IMR-90 (cell line): ENCODE results near the gene VPS50. TPM values are rescaled to one million over a fixed set of nuclear protein-coding genes. Genes with fewer than 3 reads are reported as not detected.

ENCODE experiments used
- ATAC-seq: fragments of 200-7000 bp; cut with Tn5 transposase; 2 replicates; pipeline ENCODE4 v1.9.1; 2020; ENCODE audit warnings: low read depth, mild to moderate bottlenecking, moderate library complexity
- BruUV-seq: library from RNA; stranded (reverse); fragments of 400-500 nt; replicated peaks from 2 replicates; lab custom pipeline; 2021; lab: Mats Ljungman, UMichigan
- CTCF ChIA-PET: fragments of 300-600 bp; formaldehyde crosslinking; extraction: SDS; loops from one replicate; lab custom pipeline; 2021; ENCODE audit warnings: antibody characterized with exemption; lab: Yijun Ruan, JAX
- POLR2A ChIA-PET: fragments of 300-600 bp; sonication (Branson Sonifier 250); formaldehyde crosslinking; loops from one replicate; lab custom pipeline; 2022; ENCODE audit warnings: antibody characterized with exemption; ENCODE audit not compliant: unreplicated experiment; lab: Charles Lee
- DNase-seq: peaks from one replicate; pipeline ENCODE4 v3.0.0; 2013
- H2AFZ ChIP-seq: replicated peaks from 2 replicates; pipeline ENCODE3; 2013; ENCODE audit warnings: low read length, mild to moderate bottlenecking; ENCODE audit not compliant: poor library complexity
- H2AK5ac ChIP-seq: 2 replicates; pipeline ENCODE4 v1.6.1; 2013; ENCODE audit warnings: low read depth, low read length, inconsistent platforms
- H2AK9ac ChIP-seq: replicated peaks from 2 replicates; pipeline ENCODE3; 2013; ENCODE audit warnings: mild to moderate bottlenecking, low read depth, low read length, moderate library complexity; ENCODE audit not compliant: poor library complexity
- H2BK120ac ChIP-seq: 2 replicates; pipeline ENCODE4 v1.6.1; 2013; ENCODE audit warnings: low read depth, low read length, inconsistent platforms
- H2BK15ac ChIP-seq: 3 replicates; pipeline ENCODE4 v1.6.1; 2013; ENCODE audit warnings: low read depth, low read length, inconsistent platforms
- H2BK20ac ChIP-seq: 2 replicates; pipeline ENCODE4 v1.6.1; 2013; ENCODE audit warnings: low read depth, mild to moderate bottlenecking, inconsistent platforms, low read length, moderate library complexity
- H2BK5ac ChIP-seq: 2 replicates; pipeline ENCODE4 v1.6.1; 2013; ENCODE audit warnings: mild to moderate bottlenecking, low read depth, low read length, inconsistent platforms; ENCODE audit not compliant: poor library complexity, severe bottlenecking
- H3K14ac ChIP-seq: replicated peaks from 2 replicates; pipeline ENCODE4 v1.6.1; 2013; ENCODE audit warnings: low read depth, low read length, inconsistent platforms
- H3K18ac ChIP-seq: 2 replicates; pipeline ENCODE4 v1.6.1; 2013; ENCODE audit warnings: low read depth, low read length, control low read depth
- H3K23ac ChIP-seq: 2 replicates; pipeline ENCODE4 v1.6.1; 2013; ENCODE audit warnings: low read depth, low read length, inconsistent platforms
- H3K27ac ChIP-seq: 2 replicates; pipeline ENCODE4 v1.5.1; 2013; ENCODE audit warnings: mild to moderate bottlenecking, control low read depth, low read length; ENCODE audit not compliant: insufficient read depth
- H3K27me3 ChIP-seq: 2 replicates; pipeline ENCODE4 v1.6.1; 2013; ENCODE audit warnings: low read length; ENCODE audit not compliant: control insufficient read depth, insufficient read depth
- H3K36me3 ChIP-seq: 2 replicates; pipeline ENCODE4 v1.6.1; 2013; ENCODE audit warnings: low read length, mixed read lengths; ENCODE audit not compliant: control insufficient read depth, insufficient read depth
- H3K4ac ChIP-seq: 2 replicates; pipeline ENCODE4 v1.6.1; 2013; ENCODE audit warnings: low read depth, low read length, inconsistent platforms
- H3K4me1 ChIP-seq: 2 replicates; pipeline ENCODE4 v1.6.1; 2013; ENCODE audit warnings: low read length, mixed read lengths; ENCODE audit not compliant: control insufficient read depth, insufficient read depth
- H3K4me2 ChIP-seq: 2 replicates; pipeline ENCODE4 v1.6.1; 2013; ENCODE audit warnings: low read depth, mild to moderate bottlenecking, control low read depth, low read length, moderate library complexity
- H3K4me3 ChIP-seq: 2 replicates; pipeline ENCODE4 v1.5.1; 2013; ENCODE audit warnings: low read depth, mild to moderate bottlenecking, control low read depth, low read length, moderate library complexity; ENCODE audit not compliant: insufficient read depth
- H3K56ac ChIP-seq: 2 replicates; pipeline ENCODE4 v1.6.1; 2013; ENCODE audit warnings: low read length, inconsistent platforms; ENCODE audit not compliant: insufficient read depth; ENCODE audit errors: extremely low read depth
- H3K79me1 ChIP-seq, 2 experiments: 2 replicates each; pipeline ENCODE4 v1.6.1; 2013; ENCODE audit warnings: low read length in 2 of 2, inconsistent platforms in 1 of 2, low read depth in 1 of 2
- H3K9ac ChIP-seq: 2 replicates; pipeline ENCODE4 v1.6.1; 2013; ENCODE audit warnings: low read depth, low read length, control low read depth
- H3K9me1 ChIP-seq: 2 replicates; pipeline ENCODE4 v1.6.1; 2013; ENCODE audit warnings: low read length, inconsistent platforms; ENCODE audit not compliant: insufficient read depth
- H3K9me3 ChIP-seq: 2 replicates; pipeline ENCODE4 v1.6.1; 2013; ENCODE audit warnings: low read length; ENCODE audit not compliant: control insufficient read depth, insufficient read depth
- H4K20me1 ChIP-seq: 2 replicates; pipeline ENCODE4 v1.6.1; 2013; ENCODE audit warnings: low read length, inconsistent platforms; ENCODE audit not compliant: insufficient read depth
- H4K5ac ChIP-seq: 2 replicates; pipeline ENCODE4 v1.6.1; 2013; ENCODE audit warnings: mild to moderate bottlenecking, low read depth, low read length, control low read depth
- H4K8ac ChIP-seq, 2 experiments: 2 replicates each; pipeline ENCODE4 v1.6.1; 2013; ENCODE audit warnings: low read depth in 2 of 2, low read length in 2 of 2, control low read depth in 1 of 2, inconsistent platforms in 1 of 2
- H4K91ac ChIP-seq: 2 replicates; pipeline ENCODE4 v1.6.1; 2013; ENCODE audit warnings: low read depth, low read length, inconsistent platforms; ENCODE audit not compliant: insufficient read depth
- CHD1 ChIP-seq: IDR thresholded peaks from 2 replicates; pipeline ENCODE4 v1.6.1; 2012; ENCODE audit warnings: low read depth, low read length, improper control_type of control experiment
- MAFK ChIP-seq: IDR thresholded peaks from 2 replicates; pipeline ENCODE4 v1.6.1; 2012; ENCODE audit warnings: low read depth, low read length, improper control_type of control experiment
- whole genome bisulfite sequencing, 2 experiments: methylation state at CpG; one replicate each; pipeline versions ENCODE4 v1.1.5 to v1.1.7; 2013; ENCODE audit warnings: missing lambda C conversion rate in 2 of 2; ENCODE audit not compliant: insufficient read length in 1 of 2; ENCODE audit errors: extremely low coverage in 2 of 2; 5-methylcytosine and 5-hydroxymethylcytosine counted together
- dilution Hi-C: fragments of 300-500 bp; cut with HindIII; formaldehyde crosslinking; loops from one replicate; pipeline ENCODE4 v1.14.3; 2018; ENCODE audit warnings: low sequenced_read_pairs; ENCODE audit not compliant: unreplicated experiment
- in situ Hi-C: fragments of 300-500 bp; cut with MboI; formaldehyde crosslinking; loops from 3 replicates; pipeline ENCODE4 v1.14.3; 2019; ENCODE audit warnings: low sequenced_read_pairs, inconsistent platforms, mixed read lengths
- intact Hi-C: fragments of 100-400 bp; cut with micrococcal nuclease; formaldehyde crosslinking; loops from 2 replicates; pipeline ENCODE4 v1.10.0; 2022
- polyA plus RNA-seq, 3 experiments: library from polyadenylated mRNA; depleted of rRNA; stranded (reverse); fragments of >200 nt; gene quantifications; 2 replicates each; pipeline ENCODE4 v1.2.3, GENCODE V29; 2012; ENCODE audit warnings: low replicate concordance in 1 of 3
- total RNA-seq: library from RNA; depleted of rRNA; stranded (reverse); fragments of >200 nt; gene quantifications from 2 replicates; pipeline ENCODE4 v1.2.3, GENCODE V29; 2012

Gene VPS50
- total and polyA plus RNA-seq, 2 of the 4 experiments (the other 2 are of a cell fraction), result 7.1 to 22.0 TPM

- no peak overlapping the region for H3K9ac ChIP-seq
- no peak overlapping the region for H2BK5ac ChIP-seq
- no peak overlapping the region for H3K56ac ChIP-seq
- H2AFZ ChIP-seq, result no peak overlapping the region
- H2BK15ac ChIP-seq, result no peak overlapping the region
- no peaks in the 10 kb centered on the region for H3K79me1 ChIP-seq
- no peak overlapping the region for H2BK120ac ChIP-seq
- H3K4me1 ChIP-seq, result no peaks in the 10 kb centered on the region
- no peak overlapping the region for H3K18ac ChIP-seq
- no peak overlapping the region for H4K91ac ChIP-seq
- H4K8ac ChIP-seq, result no peak overlapping the region
- H3K4me2 ChIP-seq, result no peak overlapping the region
- ChIA-PET POLR2A (no interaction called here), CTCF (interaction anchor here (0.5 to 0.6 kb wide), 2 partner anchors 40 to 778 kb away, joined by 3 to 5 read pairs; no protein-coding TSS in a partner anchor)
- ATAC-seq (no peak), DNase-seq (no peak)
- no peaks in the 10 kb centered on the region for H3K9me1 ChIP-seq
- no peak for TF ChIP-seq CHD1
- TF ChIP-seq MAFK, result peak; percentile 88
- no peak overlapping the region for H2AK9ac ChIP-seq
- H2BK20ac ChIP-seq, result no peak overlapping the region
- no peaks in the 10 kb centered on the region for H3K27me3 ChIP-seq
- in situ Hi-C loops, result no loop called here
- H3K4ac ChIP-seq, result no peak overlapping the region
- H3K27ac ChIP-seq, result no peak overlapping the region
- dilution Hi-C loops, result no loop called here
- no peak overlapping the region for H3K4me3 ChIP-seq
- H3K14ac ChIP-seq, result no peak overlapping the region
- H4K5ac ChIP-seq, result no peak overlapping the region
- no peaks in the 10 kb centered on the region for H4K20me1 ChIP-seq
- H3K9me3 ChIP-seq, result no peaks in the 10 kb centered on the region
- intact Hi-C loops, result loop anchor here (5.0 kb wide), 1 partner anchor 38 kb away; no protein-coding TSS in a partner anchor
- WGBS, 2 experiments, result no CpG with 5 or more reads among the region's 4 CpGs
- no peak overlapping the region for H2AK5ac ChIP-seq
- no TSS peak for BruUV-seq
- no peak overlapping the region for H3K23ac ChIP-seq
- no peaks in the 10 kb centered on the region for H3K36me3 ChIP-seq
Measured at GRCh38 chr7:93354815-93355214, 122.6 kb downstream of the VPS50 start.
